ENCODE data around the gene STARD7.

- TF ChIP-seq CTCF (IDR thresholded peaks at IDR 0.05) (no peak), POLR2A (IDR thresholded peaks at IDR 0.05) (no peak)
These were observed 49.4 kb downstream of the STARD7 start for GRCh38 chr2:96159084-96159830.

All from thyroid gland (tissue), 4 donors.